GM23338 (cell line): ENCODE measurements around the gene DUSP1.

Source experiments
- CTCF ChIP-seq, 2 experiments: fragments of 200-600 bp in 1 of 2; sonication (generic) in 1 of 2; conservative IDR thresholded peaks; 2 replicates each; pipeline versions ENCODE4 v1.5.1 to v1.6.1; 2016 to 2017; ENCODE audit warnings: antibody characterized with exemption in 2 of 2, low read depth in 2 of 2, mild to moderate bottlenecking in 2 of 2, moderate library complexity in 1 of 2
- ETS1 ChIP-seq: IDR thresholded peaks from 2 replicates; pipeline ENCODE4 v1.6.1; 2016; ENCODE audit warnings: antibody characterized with exemption
- EZH2 ChIP-seq: fragments of 200-600 bp; sonication (generic); IDR thresholded peaks from one replicate; pipeline ENCODE4 v1.8.0; 2017; ENCODE audit warnings: antibody characterized with exemption, mild to moderate bottlenecking, low read depth; ENCODE audit not compliant: unreplicated experiment

- TF ChIP-seq EZH2 = no peak
- TF ChIP-seq CTCF (conservative IDR thresholded peaks at IDR 0.05; ENCODE audit: low read depth in 2 of 2) = no peak
- no peak for TF ChIP-seq ETS1
These were observed 8.8 kb upstream of the DUSP1 start for GRCh38 chr5:172779691-172780341.
